ENCODE data around the gene CTNNB1.

DNA sequence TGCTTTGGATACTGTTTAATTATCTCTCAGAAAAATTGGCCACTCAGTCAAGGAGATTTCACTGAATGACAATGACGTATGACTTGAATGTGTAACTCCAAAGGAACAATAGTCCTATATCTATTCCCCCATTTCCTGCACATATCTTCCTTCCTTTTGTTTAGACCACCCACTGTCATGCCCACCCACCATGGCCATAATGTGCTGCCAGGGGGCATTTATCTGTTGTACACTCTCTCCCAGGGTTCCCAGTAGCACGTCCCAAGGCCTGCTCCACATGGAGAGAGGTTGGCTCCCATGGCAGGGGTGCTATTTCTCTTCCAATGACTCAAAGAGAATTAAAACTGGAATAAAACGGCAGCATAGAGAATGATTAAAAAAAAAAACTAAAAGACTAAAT, 36.8 kb upstream of the CTNNB1 start:
- TF ChIP-seq, protein P1, sequence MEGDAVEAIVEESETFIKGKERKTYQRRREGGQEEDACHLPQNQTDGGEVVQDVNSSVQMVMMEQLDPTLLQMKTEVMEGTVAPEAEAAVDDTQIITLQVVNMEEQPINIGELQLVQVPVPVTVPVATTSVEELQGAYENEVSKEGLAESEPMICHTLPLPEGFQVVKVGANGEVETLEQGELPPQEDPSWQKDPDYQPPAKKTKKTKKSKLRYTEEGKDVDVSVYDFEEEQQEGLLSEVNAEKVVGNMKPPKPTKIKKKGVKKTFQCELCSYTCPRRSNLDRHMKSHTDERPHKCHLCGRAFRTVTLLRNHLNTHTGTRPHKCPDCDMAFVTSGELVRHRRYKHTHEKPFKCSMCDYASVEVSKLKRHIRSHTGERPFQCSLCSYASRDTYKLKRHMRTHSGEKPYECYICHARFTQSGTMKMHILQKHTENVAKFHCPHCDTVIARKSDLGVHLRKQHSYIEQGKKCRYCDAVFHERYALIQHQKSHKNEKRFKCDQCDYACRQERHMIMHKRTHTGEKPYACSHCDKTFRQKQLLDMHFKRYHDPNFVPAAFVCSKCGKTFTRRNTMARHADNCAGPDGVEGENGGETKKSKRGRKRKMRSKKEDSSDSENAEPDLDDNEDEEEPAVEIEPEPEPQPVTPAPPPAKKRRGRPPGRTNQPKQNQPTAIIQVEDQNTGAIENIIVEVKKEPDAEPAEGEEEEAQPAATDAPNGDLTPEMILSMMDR (IDR thresholded peaks at IDR 0.05) = no peak
- TF ChIP-seq POLR2AphosphoS5 (IDR thresholded peaks at IDR 0.05) = no peak
- TF ChIP-seq EP300 (IDR thresholded peaks at IDR 0.05) = no peak
